Measurements from ENCODE around the gene POU2F3.

The POU2F3 gene

DNA sequence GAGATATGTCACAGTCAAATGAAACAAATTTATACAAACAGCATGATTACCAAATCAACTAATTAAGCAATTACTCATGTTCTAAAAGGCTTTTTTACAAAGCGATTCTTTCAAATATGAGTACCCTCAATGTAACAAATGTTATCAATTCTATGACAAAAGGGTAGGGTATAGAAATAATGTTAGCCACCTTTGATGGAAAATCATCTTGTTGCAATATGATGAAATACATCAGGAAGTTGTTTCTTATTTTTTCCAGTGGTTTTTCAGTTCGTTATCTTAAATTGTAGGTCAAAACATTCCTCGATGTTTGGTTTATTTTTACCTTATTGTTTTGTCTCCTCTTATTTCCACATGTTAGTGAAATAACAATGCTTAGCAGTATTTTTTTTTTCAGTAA, 102.7 kb downstream of the POU2F3 start:
- DNase-seq: no peak

DNA sequence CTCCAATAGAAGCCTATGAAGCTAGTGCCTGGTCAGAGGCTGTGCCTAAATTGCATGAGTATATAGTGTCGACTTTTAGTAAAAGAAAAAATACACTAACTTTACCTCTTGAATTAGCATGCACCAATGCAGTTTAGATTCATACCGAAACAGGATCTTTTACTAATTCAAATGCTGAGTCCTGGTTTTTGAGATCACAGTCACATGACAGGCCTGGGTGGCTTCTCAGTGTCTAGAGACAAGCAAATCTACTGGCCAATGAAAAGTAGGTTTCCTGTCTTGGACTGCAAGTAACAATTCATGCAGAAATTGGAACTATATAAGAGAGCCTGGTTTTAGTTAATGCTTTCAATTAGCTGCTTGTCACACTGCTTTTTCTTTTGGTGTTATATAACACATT, 103.5 kb downstream of the POU2F3 start:
- DNase-seq: peak; percentile 61

DNA sequence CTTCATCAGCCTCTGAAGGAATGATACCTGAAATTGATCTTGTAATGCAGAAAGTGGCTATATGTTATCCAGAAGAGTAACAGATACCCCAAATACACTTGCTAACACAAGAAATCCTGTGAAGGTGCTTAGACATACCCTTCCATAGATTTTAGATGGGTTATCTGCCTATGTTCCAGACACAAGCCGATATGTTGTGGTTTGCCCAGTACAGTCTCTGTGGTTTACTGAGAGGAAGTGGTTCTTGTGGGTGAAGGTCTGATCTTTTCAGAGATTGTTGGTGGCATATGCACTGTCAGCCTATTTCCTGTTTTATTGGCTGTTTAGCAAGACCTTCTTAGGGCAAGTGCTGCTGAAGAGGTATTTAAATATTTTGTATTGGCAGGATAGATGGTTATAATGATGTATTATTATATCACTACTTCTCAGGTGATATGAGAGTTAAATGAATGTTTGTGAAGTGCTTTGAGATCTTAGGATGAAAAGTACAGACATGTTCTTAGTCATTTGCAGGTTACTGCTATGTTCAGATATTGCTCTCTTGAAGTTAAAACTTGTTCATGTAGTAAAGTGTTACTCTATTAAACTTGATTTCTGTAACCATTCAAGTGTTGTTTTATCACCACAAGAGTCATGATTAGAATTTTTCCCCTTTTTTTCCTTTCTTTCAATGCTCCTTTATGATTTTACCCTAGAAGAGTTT, 104.5 kb downstream of the POU2F3 start:
- DNase-seq: peak; percentile 98

DNA sequence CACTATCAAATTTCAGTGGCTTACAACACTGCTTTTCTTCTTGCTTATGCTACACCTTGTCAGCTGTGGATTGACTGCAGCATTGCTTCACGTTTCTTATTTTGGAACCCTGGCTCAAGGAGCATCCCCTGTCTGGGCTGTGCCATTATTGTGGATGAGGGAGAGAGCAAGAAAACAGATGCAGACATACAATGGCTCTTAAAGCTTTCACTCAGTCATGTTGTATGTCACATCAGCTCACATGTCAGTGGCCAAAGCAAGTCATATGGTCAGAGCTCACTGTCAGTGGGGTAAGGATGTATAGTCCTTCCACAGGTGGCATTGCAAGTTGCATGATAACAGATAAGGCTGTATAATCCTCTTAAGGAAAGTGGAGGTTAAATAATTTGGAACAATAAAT, 106.3 kb downstream of the POU2F3 start:
- peak; percentile 26 for DNase-seq

DNA sequence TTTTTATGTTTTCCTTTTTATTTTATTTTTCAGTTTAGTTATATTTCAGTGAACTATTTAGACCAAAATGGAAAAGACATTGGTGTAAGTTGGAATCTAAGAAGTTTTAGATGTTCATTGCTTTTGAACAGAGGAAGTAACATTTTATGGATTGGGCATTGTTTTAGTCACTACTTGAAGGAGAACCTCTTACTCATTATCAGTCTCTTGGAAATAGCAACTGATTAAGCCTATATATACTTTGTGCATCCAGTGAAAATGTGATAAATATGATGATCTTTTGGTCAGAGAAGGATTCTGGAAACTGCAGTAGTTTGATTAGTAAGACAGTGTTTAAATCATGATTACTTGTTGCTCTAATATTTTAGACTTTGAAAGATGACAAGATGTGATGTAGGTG, 110.7 kb downstream of the POU2F3 start:
- no peak for DNase-seq

DNA sequence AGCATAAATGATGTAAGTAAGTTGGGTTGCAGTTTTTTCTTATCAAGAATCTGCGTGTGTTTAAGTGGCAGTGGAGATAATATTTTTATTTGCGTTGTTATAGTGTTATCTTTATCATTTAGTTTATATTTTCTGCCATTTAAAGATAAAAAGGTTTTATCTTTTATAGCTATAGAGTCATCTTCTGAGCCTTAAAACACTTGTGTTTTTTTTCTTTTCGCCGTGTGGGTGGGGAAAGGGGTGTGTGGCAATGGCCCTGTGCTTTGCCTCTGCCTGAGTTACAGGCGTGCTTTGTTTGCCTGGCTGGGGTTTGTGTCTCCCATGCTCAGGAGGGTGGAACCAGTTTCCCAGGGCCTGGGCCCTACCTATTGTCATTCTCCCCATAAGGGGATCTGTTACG, 112.5 kb downstream of the POU2F3 start:
- DNase-seq: no peak

DNA sequence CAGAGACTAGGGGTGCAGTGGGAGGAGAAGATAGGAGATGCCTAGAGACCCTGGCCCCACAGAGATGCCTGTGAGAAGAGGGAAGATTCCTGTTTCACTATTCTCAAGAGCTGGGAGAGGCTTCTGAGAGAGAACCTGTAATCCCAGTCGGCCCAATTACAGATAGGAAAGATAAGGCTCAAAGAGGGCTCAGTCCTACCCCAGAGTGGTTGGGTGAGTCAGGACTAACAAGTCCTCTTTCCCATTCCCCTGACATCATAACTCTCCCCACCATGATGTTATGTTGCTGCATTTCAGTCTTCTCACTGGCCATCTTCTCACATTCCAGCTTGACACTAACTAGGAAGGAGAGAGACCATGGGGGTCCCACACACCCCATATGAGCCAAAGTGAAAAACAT, 114.1 kb downstream of the POU2F3 start:
- DNase-seq: no peak

DNA sequence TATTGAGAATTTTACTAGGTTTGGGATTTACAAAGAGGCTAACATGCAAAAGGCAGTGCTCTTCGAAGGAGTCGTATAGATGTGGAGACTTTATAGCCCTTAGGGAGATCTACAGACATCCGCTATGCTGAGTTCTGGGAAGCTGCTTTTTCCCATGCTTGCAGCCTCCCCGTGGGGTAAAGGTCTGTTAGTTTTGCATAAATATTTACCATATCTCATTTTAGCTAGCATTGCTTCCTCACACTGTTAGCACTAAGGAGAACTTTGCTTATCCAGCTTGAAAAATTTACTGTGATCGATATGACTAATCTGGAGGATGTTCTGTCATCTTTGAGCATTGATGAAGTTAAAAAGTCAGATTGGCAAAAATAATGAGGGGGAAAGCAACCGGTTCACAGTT, 114.8 kb downstream of the POU2F3 start:
- DNase-seq: no peak

DNA sequence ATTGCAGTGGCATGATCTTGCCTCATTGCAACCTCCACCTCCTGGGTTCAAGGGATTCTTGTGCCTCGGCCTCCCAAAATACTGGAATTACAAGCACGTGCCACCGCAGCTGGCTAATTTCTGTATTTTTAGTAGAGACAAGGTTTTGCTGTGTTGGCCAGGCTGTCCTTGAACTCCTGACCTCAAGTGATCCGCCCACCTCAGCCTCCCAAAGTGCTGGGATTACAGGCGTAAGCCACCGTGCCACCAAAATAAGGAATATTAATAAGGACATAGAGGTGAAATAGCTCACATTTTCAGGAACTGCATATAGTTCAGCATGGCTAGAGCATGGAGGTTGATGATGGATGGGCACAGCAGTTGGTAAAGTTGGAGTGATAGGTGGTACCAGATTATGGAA, 117.7 kb downstream of the POU2F3 start:
- no peak for DNase-seq

DNA sequence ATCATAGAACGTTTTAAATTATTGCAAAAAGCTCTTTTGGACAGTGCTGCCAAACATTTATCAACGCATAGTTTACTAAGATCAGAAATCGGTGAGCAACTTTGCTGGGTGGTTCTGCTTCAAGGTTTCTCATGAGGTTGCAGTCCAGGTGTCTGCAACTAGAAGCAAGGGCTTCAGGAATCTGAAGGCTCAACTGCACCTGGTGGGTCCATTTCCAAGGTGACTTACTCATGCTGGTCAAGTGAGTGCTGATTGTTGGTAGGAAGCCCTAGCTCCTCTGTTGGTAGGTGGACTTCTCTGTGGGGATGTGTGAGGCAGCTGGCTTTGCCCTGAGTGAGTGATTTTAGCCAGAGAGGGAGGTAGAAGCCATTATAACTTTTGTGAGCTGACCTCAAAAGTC, 118.8 kb downstream of the POU2F3 start:
- DNase-seq: no peak

DNA sequence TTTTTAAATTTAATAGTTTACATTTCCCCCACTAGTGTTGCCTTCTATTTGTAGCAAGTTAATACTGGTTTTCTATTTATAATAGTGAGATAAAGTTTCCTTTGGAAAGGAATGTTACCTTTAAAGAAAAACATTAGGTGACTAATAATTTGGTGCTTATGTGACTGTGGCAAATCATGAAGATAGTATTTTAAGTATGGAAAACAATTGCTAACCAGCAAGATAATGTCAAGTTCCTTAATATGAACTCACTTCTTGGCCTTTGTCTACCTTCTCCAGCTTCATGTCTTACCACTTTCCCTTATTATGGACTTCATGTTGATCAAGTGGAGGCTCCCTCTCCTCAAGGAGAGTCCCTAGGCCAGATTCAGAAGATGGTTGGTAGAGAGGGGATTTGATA, 123.5 kb downstream of the POU2F3 start:
- no peak for DNase-seq

DNA sequence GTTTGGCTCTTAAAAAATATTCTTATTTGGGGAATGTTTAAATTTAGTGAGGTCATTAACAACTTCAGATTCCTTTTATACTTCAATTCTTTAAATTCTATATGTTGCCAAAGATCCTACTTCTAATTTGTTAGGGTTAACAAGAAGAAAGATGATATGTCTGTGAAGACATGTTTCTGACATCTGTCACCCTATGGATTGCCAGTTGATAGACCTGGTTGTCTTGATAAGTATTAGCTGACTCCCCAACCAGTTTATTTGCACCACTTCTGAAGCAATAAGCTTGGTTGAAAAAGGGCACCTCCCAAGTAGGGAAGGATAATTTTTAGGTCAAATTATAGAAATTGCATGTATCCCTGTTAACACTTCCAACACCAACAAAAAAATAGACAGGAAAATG, 125.6 kb downstream of the POU2F3 start:
- no peak for DNase-seq
